A673 (cell line): ENCODE measurements around the gene TEAD1. TPM values are rescaled to one million over a fixed set of nuclear protein-coding genes. Genes with fewer than 3 reads are reported as not detected.

Source experiments
- BruUV-seq: library from RNA; stranded (reverse); fragments of 400-500 nt; replicated peaks from 2 replicates; lab custom pipeline; 2021; lab: Mats Ljungman, UMichigan
- CTCF ChIA-PET: fragments of 300-600 bp; sonication (Branson Sonifier 250); formaldehyde crosslinking; loops from one replicate; lab custom pipeline; 2022; ENCODE audit warnings: antibody characterized with exemption; lab: Charles Lee
- POLR2A ChIA-PET: fragments of 300-600 bp; sonication (Branson Sonifier 250); formaldehyde crosslinking; loops from one replicate; lab custom pipeline; 2022; ENCODE audit warnings: antibody characterized with exemption; ENCODE audit not compliant: low non-redundant PET; lab: Charles Lee
- DNase-seq: peaks from one replicate; pipeline ENCODE4 v3.0.0-alpha.2; 2015; ENCODE audit warnings: low spot score
- H3K27ac ChIP-seq: fragments of 200-600 bp; sonication (generic); 2 replicates; pipeline ENCODE4 v1.5.1; 2016; ENCODE audit warnings: mixed run types, low read depth, mild to moderate bottlenecking, mixed read lengths, antibody characterized with exemption, low read length; ENCODE audit not compliant: poor library complexity, severe bottlenecking
- H3K27me3 ChIP-seq: fragments of 200-600 bp; sonication (generic); replicated peaks from 2 replicates; pipeline ENCODE4 v1.6.1; 2017; ENCODE audit warnings: mixed run types, low read depth, mild to moderate bottlenecking, mixed read lengths, antibody characterized with exemption, low read length; ENCODE audit not compliant: insufficient read depth, poor library complexity
- H3K36me3 ChIP-seq: fragments of 200-600 bp; sonication (generic); 2 replicates; pipeline ENCODE4 v1.6.1; 2016; ENCODE audit warnings: mixed run types, mild to moderate bottlenecking, mixed read lengths, antibody characterized with exemption, low read length; ENCODE audit not compliant: insufficient read depth, poor library complexity, severe bottlenecking
- H3K4me1 ChIP-seq: fragments of 200-600 bp; sonication (generic); 2 replicates; pipeline ENCODE4 v1.6.1; 2017; ENCODE audit warnings: mixed run types, mild to moderate bottlenecking, mixed read lengths, antibody characterized with exemption, low read length; ENCODE audit not compliant: insufficient read depth, poor library complexity, severe bottlenecking
- H3K4me3 ChIP-seq: fragments of 200-600 bp; sonication (generic); 2 replicates; pipeline ENCODE4 v1.5.1; 2016; ENCODE audit warnings: low read depth, mixed run types, mild to moderate bottlenecking, mixed read lengths, low read length; ENCODE audit not compliant: poor library complexity, severe bottlenecking
- H3K9me3 ChIP-seq: fragments of 200-600 bp; sonication (generic); 2 replicates; pipeline ENCODE4 v1.6.1; 2016; ENCODE audit warnings: mixed run types, low read depth, mild to moderate bottlenecking, mixed read lengths, antibody characterized with exemption, low read length; ENCODE audit not compliant: poor library complexity, severe bottlenecking
- CTCF ChIP-seq: fragments of 300-800, 200-600 bp; sonication (generic); conservative IDR thresholded peaks from 2 replicates; pipeline ENCODE4 v1.5.1; 2017; ENCODE audit warnings: low read depth, mild to moderate bottlenecking, antibody characterized with exemption, low read length, moderate library complexity, mixed read lengths
- EZH2 ChIP-seq: fragments of 200-600 bp; sonication (generic); IDR thresholded peaks from 2 replicates; pipeline ENCODE4 v1.6.1; 2017; ENCODE audit warnings: borderline replicate concordance, low read depth, mild to moderate bottlenecking, mixed read lengths, antibody characterized with exemption, low read length; ENCODE audit not compliant: poor library complexity, severe bottlenecking
- intact Hi-C: fragments of 100-400 bp; cut with micrococcal nuclease; formaldehyde crosslinking; loops from one replicate; pipeline ENCODE4 v1.10.0; 2022; ENCODE audit not compliant: unreplicated experiment
- total RNA-seq: library from RNA; stranded (reverse); gene quantifications from 2 replicates; pipeline ENCODE4 v1.2.3, GENCODE V29; 2021

Gene TEAD1
- total RNA-seq, 1 experiment from 2014 or later = 81.8 TPM

GRCh38 chr11:12949453-12949852, 275.2 kb downstream of the TEAD1 start:
- Histone ChIP-seq H3K27me3 (no peaks in the 10 kb centered on the region), H3K4me1 (no peaks in the 10 kb centered on the region), H3K9me3 (peaks cover 9% of the 10 kb centered on the region), H3K4me3 (no peak overlapping the region), H3K36me3 (no peaks in the 10 kb centered on the region), H3K27ac (no peak overlapping the region)
- intact Hi-C loops = no loop called here
- no peak for DNase-seq
- CTCF ChIA-PET = interaction anchor here (0.6 kb wide), 1 partner anchor 62 kb away, joined by 3 read pairs; no protein-coding TSS in a partner anchor
- no peak for TF ChIP-seq EZH2
- POLR2A ChIA-PET = no interaction called here
- no TSS peak for BruUV-seq

GRCh38 chr11:12950670-12951069, 276.4 kb downstream of the TEAD1 start:
- no peak overlapping the region for H3K4me3 ChIP-seq
- BruUV-seq = no TSS peak
- intact Hi-C loops = no loop called here
- H3K27me3 ChIP-seq = no peaks in the 10 kb centered on the region
- no peak overlapping the region for H3K27ac ChIP-seq
- POLR2A ChIA-PET = no interaction called here
- CTCF ChIA-PET = no interaction called here
- no peak for DNase-seq
- no peaks in the 10 kb centered on the region for H3K36me3 ChIP-seq
- H3K9me3 ChIP-seq = peaks cover 9% of the 10 kb centered on the region
- no peaks in the 10 kb centered on the region for H3K4me1 ChIP-seq
- no peak for TF ChIP-seq EZH2

- no peak for TF ChIP-seq CTCF
- TF ChIP-seq EZH2 = no peak
- intact Hi-C loops = no loop called here
- POLR2A ChIA-PET = no interaction called here
- H3K4me1 ChIP-seq = no peaks in the 10 kb centered on the region
- CTCF ChIA-PET = no interaction called here
- H3K27ac ChIP-seq = no peak overlapping the region
- H3K4me3 ChIP-seq = no peak overlapping the region
- H3K27me3 ChIP-seq = no peaks in the 10 kb centered on the region
- H3K36me3 ChIP-seq = no peaks in the 10 kb centered on the region
- peaks cover 9% of the 10 kb centered on the region for H3K9me3 ChIP-seq
- DNase-seq = no peak
- no TSS peak for BruUV-seq
Observed at GRCh38 chr11:12951376-12951775, 277.2 kb downstream of the TEAD1 start.

GRCh38 chr11:12952094-12952493, 277.9 kb downstream of the TEAD1 start:
- CTCF ChIA-PET = no interaction called here
- intact Hi-C loops = no loop called here
- Histone ChIP-seq H3K27ac (no peak overlapping the region), H3K9me3 (peaks cover 9% of the 10 kb centered on the region), H3K36me3 (no peaks in the 10 kb centered on the region), H3K4me1 (no peaks in the 10 kb centered on the region), H3K4me3 (no peak overlapping the region), H3K27me3 (no peaks in the 10 kb centered on the region)
- POLR2A ChIA-PET = no interaction called here
- no peak for TF ChIP-seq CTCF
- no peak for TF ChIP-seq EZH2
- BruUV-seq = no TSS peak
- no peak for DNase-seq
